Kidney (tissue), 14 donors: Measurements from ENCODE around the gene UBE2M. TPM values are rescaled to one million over a fixed set of nuclear protein-coding genes. Genes with fewer than 3 reads are reported as not detected.

Experiments
- DNase-seq, 5 donors: peaks; one replicate each; pipeline ENCODE4 v3.0.0-alpha.2; 2013 to 2020
- FAIRE-seq: peaks from 2 replicates; lab custom pipeline; 2012; peaks lifted over from hg19 to GRCh38; lab: Jason Lieb, UNC
- H3K27ac ChIP-seq, 2 donors: one replicate each; pipeline ENCODE4 v1.7.0; 2013; ENCODE audit warnings: low read depth in 2 of 2, low read length in 2 of 2, inconsistent platforms in 1 of 2
- H3K27me3 ChIP-seq: one replicate; pipeline ENCODE4 v1.7.1; 2013; ENCODE audit warnings: low read length, inconsistent platforms; ENCODE audit not compliant: control insufficient read depth, insufficient read depth
- H3K36me3 ChIP-seq, 3 donors: one replicate each; pipeline versions ENCODE4 v1.7.0 to v1.7.1; 2013; ENCODE audit warnings: low read length in 3 of 3, control low read depth in 1 of 3, inconsistent platforms in 1 of 3; ENCODE audit not compliant: insufficient read depth in 3 of 3, control insufficient read depth in 2 of 3
- H3K4me1 ChIP-seq, 3 donors: one replicate each; pipeline versions ENCODE4 v1.7.0 to v1.7.1; 2013; ENCODE audit warnings: low read length in 3 of 3, inconsistent platforms in 1 of 3, low read depth in 1 of 3; ENCODE audit not compliant: control insufficient read depth in 2 of 3, insufficient read depth in 2 of 3
- H3K4me3 ChIP-seq, 3 donors: one replicate each; pipeline versions ENCODE4 v1.7.0 to v1.8.1; 2013; ENCODE audit warnings: low read length in 3 of 3, control low read depth in 1 of 3, inconsistent platforms in 1 of 3
- H3K9ac ChIP-seq, 3 donors: one replicate each; pipeline versions ENCODE4 v1.7.0 to v1.7.1; 2013; ENCODE audit warnings: low read length in 3 of 3, control low read depth in 1 of 3, inconsistent platforms in 1 of 3
- H3K9me3 ChIP-seq, 3 donors: one replicate each; pipeline versions ENCODE4 v1.7.0 to v1.7.1; 2013; ENCODE audit warnings: low read length in 3 of 3, control low read depth in 1 of 3, inconsistent platforms in 1 of 3; ENCODE audit not compliant: control insufficient read depth in 2 of 3, insufficient read depth in 1 of 3
- CTCF ChIP-seq: IDR thresholded peaks from 3 replicates; pipeline ENCODE4 v1.5.1; 2012; ENCODE audit warnings: mild to moderate bottlenecking, moderate library complexity, borderline replicate concordance; ENCODE audit not compliant: insufficient read depth; ENCODE audit errors: extremely low read depth
- intact Hi-C: fragments of 100-400 bp; cut with DNase I; formaldehyde crosslinking; loops from one replicate; pipeline ENCODE4 v1.11.1; 2022
- polyA plus RNA-seq: library from polyadenylated mRNA; stranded (reverse); fragments of 350-450 nt; fragmentation: Illumina TruSeq; extraction: RNeasy Lipid Tissue Mini Kit (QIAGEN cat#74804); gene quantifications from one replicate; pipeline ENCODE4 v1.2.3, GENCODE V29; 2014; ENCODE audit warnings: low read depth, low replicate concordance; ENCODE audit not compliant: insufficient read depth
- total RNA-seq: library from RNA; stranded (reverse); fragmentation: NEBNext Ultra II Directional; extraction: Animal tissue kit (Norgen Biotek cat#: 25700); gene quantifications from one replicate; pipeline ENCODE4 v1.2.1, GENCODE V29; 2021
- donor health status: control.
- donor health status: control.
- donor health status: control.
- donor health status: control.
- donor health status: control.
- donor health status: DM: yes; HTN: yes; CAD: no.
- donor health status: Normal renal cell carcinoma (clear cell type).

Gene UBE2M
- total and polyA plus RNA-seq, 2 donors from 2014 or later, result 60.4 to 98.0 TPM

DNA sequence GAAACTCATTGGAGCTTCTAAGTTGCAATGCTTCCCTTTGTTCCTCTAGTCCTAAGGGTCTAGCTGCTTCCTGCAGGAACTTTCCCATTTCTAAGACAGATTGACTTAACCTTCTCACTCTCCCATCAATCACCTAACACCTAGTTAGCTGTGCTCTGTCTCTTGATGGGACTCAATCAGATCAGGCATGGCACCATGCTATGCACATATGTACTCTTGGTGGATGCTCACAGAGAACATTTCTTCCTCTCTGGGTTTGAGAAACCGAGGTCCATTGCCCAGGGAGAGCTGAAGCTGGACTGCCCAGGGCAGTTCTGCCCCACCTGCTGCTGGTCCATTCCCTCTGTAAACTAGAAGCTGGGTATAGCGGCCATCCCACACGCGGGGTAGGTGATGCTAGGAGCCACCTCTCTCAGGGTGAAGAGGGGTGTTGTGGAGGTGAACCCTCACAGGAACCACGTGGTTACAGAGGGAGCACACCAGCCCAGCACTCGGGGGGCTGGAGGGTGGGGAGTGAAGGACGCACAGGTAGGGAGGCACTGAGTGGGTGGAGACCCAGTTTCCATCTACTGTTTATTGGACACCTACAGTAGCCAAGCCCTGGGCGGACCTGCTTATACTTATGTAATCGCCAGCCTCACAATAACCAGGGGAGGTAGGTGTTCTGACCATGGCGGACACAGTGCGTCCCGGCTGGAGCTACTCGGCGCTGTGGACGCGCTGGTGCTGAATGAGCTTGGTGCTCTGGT, 3.1 kb upstream of the UBE2M start:
- H3K27ac ChIP-seq, result peak overlapping the region in 1 of 2 donors; percentile 71
- H3K9ac ChIP-seq, result peak overlapping the region in 1 of 3 donors; percentile 22
- intact Hi-C loops, result no loop called here
- H3K4me1 ChIP-seq, result peaks cover 3 to 39% (median 17%) of the 10 kb centered on the region in 3 donors
- H3K36me3 ChIP-seq, result peaks cover 0 to 6% (median 4%) of the 10 kb centered on the region in 3 donors
- no peaks in the 10 kb centered on the region for H3K27me3 ChIP-seq
- peak overlapping the region in 2 of 3 donors; percentile 21 to 53 for H3K4me3 ChIP-seq
- H3K9me3 ChIP-seq, result no peaks in the 10 kb centered on the region
- no peak for TF ChIP-seq CTCF
- no peak for FAIRE-seq
- peak in 1 of 5 donors; percentile 75 for DNase-seq

GRCh38 chr19:58560921-58561320, 2.5 kb upstream of the UBE2M start:
- no peak overlapping the region for H3K9ac ChIP-seq
- DNase-seq, result peak in 1 of 5 donors; percentile 65
- H3K4me3 ChIP-seq, result no peak overlapping the region
- H3K27me3 ChIP-seq, result no peaks in the 10 kb centered on the region
- peaks cover 3 to 43% (median 17%) of the 10 kb centered on the region in 3 donors for H3K4me1 ChIP-seq
- intact Hi-C loops, result no loop called here
- peaks cover 0 to 11% (median 9%) of the 10 kb centered on the region in 3 donors for H3K36me3 ChIP-seq
- no peak overlapping the region for H3K27ac ChIP-seq
- no peak for TF ChIP-seq CTCF
- H3K9me3 ChIP-seq, result no peaks in the 10 kb centered on the region
- FAIRE-seq, result no peak

GRCh38 chr19:58560007-58560887, 1.8 kb upstream of the UBE2M start:
- peaks cover 0 to 11% (median 9%) of the 10 kb centered on the region in 3 donors for H3K36me3 ChIP-seq
- H3K9me3 ChIP-seq, result no peaks in the 10 kb centered on the region
- no peaks in the 10 kb centered on the region for H3K27me3 ChIP-seq
- no peak for TF ChIP-seq CTCF
- intact Hi-C loops, result no loop called here
- peak overlapping the region; percentile 98 to 100 for H3K27ac ChIP-seq
- no peak for FAIRE-seq
- peak in 1 of 5 donors; percentile 63 for DNase-seq
- H3K4me1 ChIP-seq, result peaks cover 3 to 47% (median 17%) of the 10 kb centered on the region in 3 donors
- H3K9ac ChIP-seq, result peak overlapping the region; percentile 20 to 57 (median 56)
- H3K4me3 ChIP-seq, result peak overlapping the region; percentile 81 to 100 (median 95)
